GM12878 (cell line): ENCODE measurements around the gene PPAN. TPM values are rescaled to one million over a fixed set of nuclear protein-coding genes. Genes with fewer than 3 reads are reported as not detected.

ENCODE experiments used
- ATAC-seq: fragments of 200-7000 bp; cut with Tn5 transposase; 3 replicates; pipeline ENCODE4 v1.9.1; 2020; ENCODE audit warnings: mild to moderate bottlenecking, moderate library complexity
- BruUV-seq: library from RNA; stranded (reverse); fragments of 400-500 nt; replicated peaks from 2 replicates; lab custom pipeline; 2021; lab: Mats Ljungman, UMichigan
- CTCF ChIA-PET: fragments of 300-600 bp; sonication (Branson Sonifier 250); formaldehyde crosslinking; extraction: SDS; loops from one replicate; lab custom pipeline; 2021; ENCODE audit warnings: inconsistent platforms; lab: Yijun Ruan, JAX
- POLR2A ChIA-PET: fragments of 350-600 bp; formaldehyde crosslinking; extraction: SDS; loops from one replicate; lab custom pipeline; 2021; ENCODE audit warnings: inconsistent platforms; lab: Charles Lee
- RAD21 ChIA-PET: fragments of 300-600 bp; sonication (Branson Sonifier 250); formaldehyde crosslinking; loops from one replicate; lab custom pipeline; 2023; ENCODE audit warnings: antibody characterized with exemption; ENCODE audit not compliant: unreplicated experiment; lab: Charles Lee
- SMC1A ChIA-PET: fragments of 300-600 bp; sonication (Branson Sonifier 250); formaldehyde crosslinking; loops from one replicate; lab custom pipeline; 2023; ENCODE audit not compliant: unreplicated experiment, uncharacterized antibody; lab: Charles Lee
- DNase-seq: peaks from one replicate; pipeline ENCODE4 v3.0.0-alpha.2; 2011; ENCODE audit warnings: low read depth, low spot score
- FAIRE-seq: peaks from 3 replicates; lab custom pipeline; 2011; peaks lifted over from hg19 to GRCh38; lab: Jason Lieb, UNC
- H2AFZ ChIP-seq: 2 replicates; pipeline ENCODE4 v1.6.0; 2011; ENCODE audit warnings: low read depth, low read length, control low read depth; ENCODE audit not compliant: control insufficient read depth
- H3K27ac ChIP-seq: 2 replicates; pipeline ENCODE4 v1.5.1; 2011; ENCODE audit warnings: control low read depth; ENCODE audit not compliant: control insufficient read depth, insufficient read depth
- H3K27me3 ChIP-seq, 2 experiments: replicated peaks in 1 of 2; 2 replicates each; pipeline versions ENCODE4 v1.6.0 to v1.6.1; 2011; ENCODE audit warnings: low read length in 1 of 2; ENCODE audit not compliant: control insufficient read depth in 2 of 2, insufficient read depth in 2 of 2
- H3K36me3 ChIP-seq, 2 experiments: 2 replicates each; pipeline ENCODE4 v1.5.1; 2011; ENCODE audit warnings: low read length in 1 of 2; ENCODE audit not compliant: control insufficient read depth in 2 of 2, insufficient read depth in 2 of 2
- H3K4me1 ChIP-seq: 2 replicates; pipeline ENCODE4 v1.6.1; 2011; ENCODE audit warnings: mild to moderate bottlenecking, low read length, moderate library complexity, mixed read lengths; ENCODE audit not compliant: control insufficient read depth, insufficient read depth
- H3K4me2 ChIP-seq: 2 replicates; pipeline ENCODE4 v1.6.0; 2011; ENCODE audit warnings: control low read depth; ENCODE audit not compliant: control insufficient read depth, insufficient read depth
- H3K4me3 ChIP-seq: fragments of 200-600 bp; sonication (generic); 2 replicates; pipeline ENCODE4 v1.5.1; 2016
- H3K79me2 ChIP-seq: 2 replicates; pipeline ENCODE4 v1.6.0; 2011; ENCODE audit warnings: low read length; ENCODE audit not compliant: control insufficient read depth, insufficient read depth
- H3K9ac ChIP-seq: 2 replicates; pipeline ENCODE4 v1.8.0; 2011; ENCODE audit warnings: low read length, control low read depth, mixed read lengths; ENCODE audit not compliant: control insufficient read depth, insufficient read depth
- H3K9me3 ChIP-seq: replicated peaks from 3 replicates; pipeline ENCODE4 v1.5.1; 2011; ENCODE audit warnings: mild to moderate bottlenecking, low read length; ENCODE audit not compliant: control insufficient read depth, insufficient read depth
- H4K20me1 ChIP-seq: 2 replicates; pipeline ENCODE4 v1.6.0; 2011; ENCODE audit not compliant: control insufficient read depth, insufficient read depth
- ATF2 ChIP-seq: IDR thresholded peaks from 2 replicates; pipeline ENCODE4 v1.6.1; 2012; ENCODE audit warnings: low read length, inconsistent platforms
- ATF7 ChIP-seq: fragments of 450-650 bp; IDR thresholded peaks from 2 replicates; pipeline ENCODE4 v1.6.1; 2016; ENCODE audit warnings: low read depth, mild to moderate bottlenecking
- BRCA1 ChIP-seq: IDR thresholded peaks from 2 replicates; pipeline ENCODE4 v1.6.1; 2011; ENCODE audit warnings: low read depth, low read length, improper control_type of control experiment
- CBX5 ChIP-seq: sonication (generic); IDR thresholded peaks from 2 replicates; pipeline ENCODE4 v1.6.1; 2016; ENCODE audit warnings: low read depth, moderate library complexity, mild to moderate bottlenecking, inconsistent platforms
- CTCF ChIP-seq, 3 experiments: IDR thresholded peaks in 2 of 3; conservative IDR thresholded peaks in 1 of 3; 2 replicates each; pipeline ENCODE4 v1.5.1; 2011; ENCODE audit warnings: low read depth in 3 of 3, low read length in 3 of 3, mild to moderate bottlenecking in 3 of 3, control low read depth in 2 of 3, moderate library complexity in 2 of 3, inconsistent platforms in 1 of 3, mixed read lengths in 1 of 3; ENCODE audit not compliant: control insufficient read depth in 2 of 3, insufficient read depth in 1 of 3; ENCODE audit errors: extremely low read depth in 1 of 3
- EP300 ChIP-seq, 2 experiments: fragments of 150-350 bp in 1 of 2; IDR thresholded peaks; 2 replicates each; pipeline ENCODE4 v1.6.1; 2011 to 2012; ENCODE audit warnings: low read depth in 2 of 2, low read length in 2 of 2, borderline replicate concordance in 1 of 2, improper control_type of control experiment in 1 of 2, inconsistent platforms in 1 of 2; ENCODE audit not compliant: control insufficient read depth in 1 of 2
- FOS ChIP-seq: IDR thresholded peaks from 3 replicates; pipeline ENCODE4 v1.6.1; 2011; ENCODE audit warnings: borderline replicate concordance; ENCODE audit not compliant: insufficient read length; ENCODE audit errors: extremely low read depth
- MYB ChIP-seq: fragments of 150-350 bp; IDR thresholded peaks from 2 replicates; pipeline ENCODE4 v1.6.1; 2014; ENCODE audit warnings: mild to moderate bottlenecking, low read depth, low read length, borderline replicate concordance
- PRDM15 ChIP-seq: fragments of 450-650 bp; formaldehyde crosslinking; IDR thresholded peaks from 2 replicates; pipeline ENCODE4 v1.4.0; 2020; ENCODE audit warnings: mild to moderate bottlenecking, moderate library complexity
- RUNX3 ChIP-seq: IDR thresholded peaks from 2 replicates; pipeline ENCODE4 v1.6.1; 2012; ENCODE audit warnings: low read length, inconsistent platforms
- SREBF2 ChIP-seq: IDR thresholded peaks from 2 replicates; pipeline ENCODE4 v1.6.1; 2012; ENCODE audit warnings: mild to moderate bottlenecking, low read length
- SRF ChIP-seq, 2 experiments: IDR thresholded peaks; 2 replicates each; pipeline ENCODE4 v1.6.1; 2011; ENCODE audit warnings: low read depth in 2 of 2, low read length in 2 of 2, mild to moderate bottlenecking in 1 of 2, moderate library complexity in 1 of 2
- STAT1 ChIP-seq: fragments of 450-650 bp; conservative IDR thresholded peaks from 2 replicates; pipeline ENCODE4 v1.6.1; 2014; ENCODE audit warnings: antibody characterized with exemption, mild to moderate bottlenecking
- ZNF687 ChIP-seq: fragments of 450-650 bp; IDR thresholded peaks from 2 replicates; pipeline ENCODE4 v1.6.1; 2017; ENCODE audit warnings: mild to moderate bottlenecking, moderate library complexity
- WGBS: methylation state at CpG from one replicate; pipeline ENCODE4 v1.1.6; 2016; ENCODE audit warnings: low lambda C conversion rate; ENCODE audit not compliant: insufficient replicate concordance, insufficient coverage; ENCODE audit errors: missing lambda C conversion rate; 5-methylcytosine and 5-hydroxymethylcytosine counted together
- in situ Hi-C: fragments of 300-500 bp; cut with MboI; formaldehyde crosslinking; loops from 9 replicates; pipeline ENCODE4 v1.14.3; 2018; ENCODE audit warnings: mixed read lengths
- intact Hi-C: fragments of 100-400 bp; cut with micrococcal nuclease; formaldehyde crosslinking; loops from one replicate; pipeline ENCODE4 v1.14.2; 2022; ENCODE audit not compliant: unreplicated experiment
- polyA plus RNA-seq, 11 experiments: library from polyadenylated mRNA; depleted of rRNA in 4 of 11; unstranded in 6 of 11; stranded (reverse) in 5 of 11; fragments of >200 nt; fragmentation: Nextera tagmentation in 4 of 11; fragmentation: Illumina TruSeq in 1 of 11; extraction: Ambion mirVana in 4 of 11; extraction: Trizol in 1 of 11; gene quantifications; 1 replicate in 1 of 11; 2 replicates in 10 of 11; pipeline versions ENCODE4 v1.2.1 to v1.2.3, GENCODE V29; 2011 to 2016; ENCODE audit warnings: inconsistent platforms in 2 of 11, missing spikeins in 2 of 11, low read depth in 1 of 11
- total RNA-seq, 4 experiments: library from RNA; depleted of rRNA in 3 of 4; stranded (reverse); fragments of >200 nt in 3 of 4; fragmentation: Illumina TruSeq in 1 of 4; extraction: Trizol in 1 of 4; gene quantifications; 2 replicates each; pipeline versions ENCODE4 v1.2.1 to v1.2.3, GENCODE V29; 2013 to 2021

The PPAN gene
- total and polyA plus RNA-seq, 10 of the 15 experiments (the other 5 are each of a cell fraction or from before 2014, with no cell fraction given), result 2.1 to 171 (median 108) TPM

- CTCF ChIA-PET, result no interaction called here
- Histone ChIP-seq H4K20me1 (no peaks in the 10 kb centered on the region), H3K4me3 (no peak overlapping the region), H3K27me3 (no peaks in the 10 kb centered on the region), H3K9me3 (no peaks in the 10 kb centered on the region), H3K79me2 (no peaks in the 10 kb centered on the region), H2AFZ (no peak overlapping the region), H3K4me2 (no peak overlapping the region), H3K9ac (no peak overlapping the region), H3K27ac (no peak overlapping the region), H3K36me3 (peaks cover 43 to 51% of the 10 kb centered on the region in 2 experiments), H3K4me1 (no peaks in the 10 kb centered on the region)
- POLR2A ChIA-PET, result no interaction called here
- SMC1A ChIA-PET, result no interaction called here
- WGBS, result 91% methylated on average over 9 of the region's 9 CpGs
- in situ Hi-C loops (no loop called here), intact Hi-C loops (no loop called here)
- ATAC-seq (no peak), FAIRE-seq (no peak), DNase-seq (no peak)
- RAD21 ChIA-PET, result no interaction called here
- no TSS peak for BruUV-seq
- TF ChIP-seq SRF (IDR thresholded peaks at IDR 0.05; ENCODE audit: low read depth in 2 of 2, low read length in 2 of 2) (no peak), ZNF687 (no peak), STAT1 (no peak), RUNX3 (no peak), PRDM15 (CRISPR knock-in tag) (no peak), BRCA1 (no peak), MYB (no peak), CBX5 (no peak), CTCF (IDR thresholded peaks at IDR 0.05 in 2 of 3, conservative IDR thresholded peaks at IDR 0.05 in 1 of 3; ENCODE audit: control insufficient read depth in 2 of 3, extremely low read depth in 1 of 3, insufficient read depth in 1 of 3, low read depth in 3 of 3, low read length in 3 of 3) (no peak), FOS (no peak), SREBF2 (no peak), ATF2 (no peak), EP300 (IDR thresholded peaks at IDR 0.05; ENCODE audit: borderline replicate concordance in 1 of 2, control insufficient read depth in 1 of 2, low read depth in 2 of 2, low read length in 2 of 2) (no peak), ATF7 (no peak)
Measured at GRCh38 chr19:10134040-10134439, 27.9 kb downstream of the PPAN start.
